Measurements from ENCODE around the gene KRI1. TPM values are rescaled to one million over a fixed set of nuclear protein-coding genes. Genes with fewer than 3 reads are reported as not detected.

Gene KRI1
- polyA plus RNA-seq, 3 donors, result 3.9 to 21.0 (median 6.1) TPM

GRCh38 chr19:10611907-10612306 lies 46.1 kb upstream of the KRI1 start:
- Mint-ChIP-seq H3K27me3 (ENCODE audit: low read depth in 3 of 3) (peaks cover 0 to 3% (median 3%) of the 10 kb centered on the region in 3 donors), H3K4me1 (peaks cover 22% of the 10 kb centered on the region), H3K9me3 (peaks cover 0 to 1% (median 0%) of the 10 kb centered on the region in 7 donors), H3K36me3 (peaks cover 7 to 13% of the 10 kb centered on the region in 2 donors), H3K27ac (no peak overlapping the region), H3K4me3 (no peak overlapping the region)
- TF ChIP-seq, protein P1, sequence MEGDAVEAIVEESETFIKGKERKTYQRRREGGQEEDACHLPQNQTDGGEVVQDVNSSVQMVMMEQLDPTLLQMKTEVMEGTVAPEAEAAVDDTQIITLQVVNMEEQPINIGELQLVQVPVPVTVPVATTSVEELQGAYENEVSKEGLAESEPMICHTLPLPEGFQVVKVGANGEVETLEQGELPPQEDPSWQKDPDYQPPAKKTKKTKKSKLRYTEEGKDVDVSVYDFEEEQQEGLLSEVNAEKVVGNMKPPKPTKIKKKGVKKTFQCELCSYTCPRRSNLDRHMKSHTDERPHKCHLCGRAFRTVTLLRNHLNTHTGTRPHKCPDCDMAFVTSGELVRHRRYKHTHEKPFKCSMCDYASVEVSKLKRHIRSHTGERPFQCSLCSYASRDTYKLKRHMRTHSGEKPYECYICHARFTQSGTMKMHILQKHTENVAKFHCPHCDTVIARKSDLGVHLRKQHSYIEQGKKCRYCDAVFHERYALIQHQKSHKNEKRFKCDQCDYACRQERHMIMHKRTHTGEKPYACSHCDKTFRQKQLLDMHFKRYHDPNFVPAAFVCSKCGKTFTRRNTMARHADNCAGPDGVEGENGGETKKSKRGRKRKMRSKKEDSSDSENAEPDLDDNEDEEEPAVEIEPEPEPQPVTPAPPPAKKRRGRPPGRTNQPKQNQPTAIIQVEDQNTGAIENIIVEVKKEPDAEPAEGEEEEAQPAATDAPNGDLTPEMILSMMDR (IDR thresholded peaks at IDR 0.05), result no peak
- Histone ChIP-seq H3K9me3 (replicated peaks in 1 of 2; ENCODE audit: control insufficient read depth in 1 of 2, insufficient read depth in 1 of 2, low read length in 2 of 2) (no peaks in the 10 kb centered on the region), H3K36me3 (replicated peaks in 1 of 2; ENCODE audit: control insufficient read depth in 1 of 2, insufficient read depth in 2 of 2, low read length in 2 of 2) (no peaks in the 10 kb centered on the region), H3K27ac (ENCODE audit: low read depth in 1 of 2, low read length in 2 of 2) (no peak overlapping the region), H3K4me2 (replicated peaks; ENCODE audit: extremely low read depth, low read length, poor library complexity, severe bottlenecking) (no peak overlapping the region), H3K27me3 (ENCODE audit: control insufficient read depth in 2 of 2, insufficient read depth in 2 of 2, low read length in 2 of 2) (no peaks in the 10 kb centered on the region), H4K20me1 (ENCODE audit: insufficient read depth, low read length) (peaks cover 64% of the 10 kb centered on the region), H3K4me3 (replicated peaks in 1 of 3; ENCODE audit: low read depth in 2 of 3, low read length in 3 of 3) (no peak overlapping the region), H3K9ac (ENCODE audit: insufficient read depth, low read length, poor library complexity, severe bottlenecking) (no peak overlapping the region), H2AFZ (ENCODE audit: insufficient read depth, low read depth, low read length, poor library complexity, severe bottlenecking) (no peak overlapping the region), H3K79me2 (ENCODE audit: insufficient read depth, low read length) (no peaks in the 10 kb centered on the region), H3K4me1 (ENCODE audit: control insufficient read depth in 1 of 2, insufficient read depth in 2 of 2, low read length in 2 of 2) (peaks cover 10 to 18% of the 10 kb centered on the region in 2 donors)
- intact Hi-C loops (cut with micrococcal nuclease), result no loop called here
- DNase-seq, result no peak
- 100% methylated on average over 4 of the region's 5 CpGs for WGBS (ENCODE audit: insufficient coverage)

DNA sequence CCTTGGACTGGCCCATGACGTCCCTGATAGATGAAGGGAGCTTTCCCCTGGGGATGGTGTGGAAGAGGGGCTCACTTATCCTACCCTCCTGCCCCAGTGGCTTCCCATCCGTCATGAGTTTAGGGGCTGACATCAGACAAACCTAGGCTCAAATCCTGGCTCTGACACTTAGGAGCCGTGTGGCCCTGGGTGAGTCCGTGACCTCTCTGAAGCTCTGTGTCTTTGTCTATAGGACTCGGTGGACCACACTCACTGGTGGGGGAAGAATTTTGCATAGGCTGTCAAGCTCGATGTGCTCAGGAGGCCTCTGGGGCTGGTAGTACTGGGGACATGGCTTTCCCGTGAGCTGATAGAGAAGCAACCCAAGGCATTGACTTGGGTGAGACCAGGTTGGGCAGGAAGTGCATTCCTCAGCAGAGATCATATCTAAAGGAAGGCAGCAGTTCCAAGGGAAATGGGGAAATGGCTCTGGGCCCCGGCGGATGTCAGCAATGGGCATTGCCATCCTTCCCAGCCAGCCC lies 38.7 kb upstream of the KRI1 start:
- H3K9ac ChIP-seq (ENCODE audit: insufficient read depth, low read length, poor library complexity, severe bottlenecking), result peak overlapping the region; percentile 42
- Mint-ChIP-seq H3K9me3 (peaks cover 0 to 3% (median 0%) of the 10 kb centered on the region in 7 donors), H3K36me3 (no peaks in the 10 kb centered on the region), H3K27ac (peak overlapping the region; percentile 87 to 95 (median 92)), H3K4me1 (peaks cover 25% of the 10 kb centered on the region), H3K4me3 (peak overlapping the region; percentile 89 to 92), H3K27me3 (ENCODE audit: low read depth in 3 of 3) (peaks cover 0 to 9% (median 3%) of the 10 kb centered on the region in 3 donors)
- H3K4me2 ChIP-seq (replicated peaks; ENCODE audit: extremely low read depth, low read length, poor library complexity, severe bottlenecking), result peak overlapping the region; percentile 97
- H4K20me1 ChIP-seq (ENCODE audit: insufficient read depth, low read length), result peaks cover 31% of the 10 kb centered on the region
- no peaks in the 10 kb centered on the region for H3K36me3 ChIP-seq (replicated peaks in 1 of 2; ENCODE audit: control insufficient read depth in 1 of 2, insufficient read depth in 2 of 2, low read length in 2 of 2)
- WGBS (ENCODE audit: insufficient coverage), result 17% methylated on average over 5 of the region's 9 CpGs
- H3K4me3 ChIP-seq (replicated peaks in 1 of 3; ENCODE audit: low read depth in 2 of 3, low read length in 3 of 3), result peak overlapping the region; percentile 22 to 92 (median 92)
- TF ChIP-seq, protein P1 (IDR thresholded peaks at IDR 0.05), result no peak
- peak overlapping the region; percentile 75 to 79 for H3K27ac ChIP-seq (ENCODE audit: low read depth in 1 of 2, low read length in 2 of 2)
- H3K79me2 ChIP-seq (ENCODE audit: insufficient read depth, low read length), result peaks cover 13% of the 10 kb centered on the region
- peaks cover 29 to 33% of the 10 kb centered on the region in 2 donors for H3K4me1 ChIP-seq (ENCODE audit: control insufficient read depth in 1 of 2, insufficient read depth in 2 of 2, low read length in 2 of 2)
- H3K9me3 ChIP-seq (replicated peaks in 1 of 2; ENCODE audit: control insufficient read depth in 1 of 2, insufficient read depth in 1 of 2, low read length in 2 of 2), result no peaks in the 10 kb centered on the region
- intact Hi-C loops (cut with micrococcal nuclease), result loop anchor here in 1 of 2 donors (5.0 kb wide), 1 partner anchor 33 kb away; no protein-coding TSS in a partner anchor
- peak overlapping the region; percentile 41 for H2AFZ ChIP-seq (ENCODE audit: insufficient read depth, low read depth, low read length, poor library complexity, severe bottlenecking)
- H3K27me3 ChIP-seq (ENCODE audit: control insufficient read depth in 2 of 2, insufficient read depth in 2 of 2, low read length in 2 of 2), result no peaks in the 10 kb centered on the region
- peak in 2 of 3 donors; percentile 21 to 39 for DNase-seq

Data from CD14-positive monocyte (primary cell).